ENCODE data around the gene ARPC1A.

DNA sequence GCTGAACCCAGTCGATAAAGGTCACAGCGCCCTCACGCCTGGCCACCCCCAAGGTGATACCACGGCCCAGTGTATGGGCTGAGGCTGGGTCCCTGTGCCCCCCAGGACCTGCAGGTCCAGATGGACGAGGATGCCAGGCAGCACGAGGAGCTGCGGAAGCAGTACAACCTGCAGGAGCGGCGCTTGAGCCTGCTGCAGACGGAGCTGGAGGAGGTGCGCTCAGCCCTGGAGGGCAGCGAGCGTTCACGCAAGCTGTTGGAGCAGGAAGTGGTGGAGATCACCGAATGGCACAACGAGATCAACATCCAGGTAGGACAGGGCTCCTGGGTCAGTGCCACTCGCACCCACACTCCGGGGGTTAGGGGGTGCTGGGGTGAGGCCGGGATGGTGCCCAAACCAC, 24.2 kb upstream of the ARPC1A start:
- TF ChIP-seq, protein P1, sequence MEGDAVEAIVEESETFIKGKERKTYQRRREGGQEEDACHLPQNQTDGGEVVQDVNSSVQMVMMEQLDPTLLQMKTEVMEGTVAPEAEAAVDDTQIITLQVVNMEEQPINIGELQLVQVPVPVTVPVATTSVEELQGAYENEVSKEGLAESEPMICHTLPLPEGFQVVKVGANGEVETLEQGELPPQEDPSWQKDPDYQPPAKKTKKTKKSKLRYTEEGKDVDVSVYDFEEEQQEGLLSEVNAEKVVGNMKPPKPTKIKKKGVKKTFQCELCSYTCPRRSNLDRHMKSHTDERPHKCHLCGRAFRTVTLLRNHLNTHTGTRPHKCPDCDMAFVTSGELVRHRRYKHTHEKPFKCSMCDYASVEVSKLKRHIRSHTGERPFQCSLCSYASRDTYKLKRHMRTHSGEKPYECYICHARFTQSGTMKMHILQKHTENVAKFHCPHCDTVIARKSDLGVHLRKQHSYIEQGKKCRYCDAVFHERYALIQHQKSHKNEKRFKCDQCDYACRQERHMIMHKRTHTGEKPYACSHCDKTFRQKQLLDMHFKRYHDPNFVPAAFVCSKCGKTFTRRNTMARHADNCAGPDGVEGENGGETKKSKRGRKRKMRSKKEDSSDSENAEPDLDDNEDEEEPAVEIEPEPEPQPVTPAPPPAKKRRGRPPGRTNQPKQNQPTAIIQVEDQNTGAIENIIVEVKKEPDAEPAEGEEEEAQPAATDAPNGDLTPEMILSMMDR (IDR thresholded peaks at IDR 0.05): no peak
- TF ChIP-seq POLR2A (IDR thresholded peaks at IDR 0.05): no peak
- TF ChIP-seq POLR2AphosphoS5 (IDR thresholded peaks at IDR 0.05): no peak

Measured in suprapubic skin (tissue), 4 donors.